ENCODE results near the gene BSN. TPM values are rescaled to one million over a fixed set of nuclear protein-coding genes. Genes with fewer than 3 reads are reported as not detected.

Gene BSN
- total and polyA plus RNA-seq, 2 donors, result 0.39 to 0.48 TPM

GRCh38 chr3:49618412-49618811 lies 64.1 kb downstream of the BSN start:
- no peak overlapping the region for H3K4me3 ChIP-seq (ENCODE audit: low read depth, low read length)
- no peaks in the 10 kb centered on the region for H3K36me3 ChIP-seq (ENCODE audit: insufficient read depth)
- no peak for DNase-seq (ENCODE audit: extremely low spot score)
- H3K27ac ChIP-seq (ENCODE audit: low read depth), result no peak overlapping the region
- H3K4me1 ChIP-seq (ENCODE audit: insufficient read depth), result no peaks in the 10 kb centered on the region
- whole genome bisulfite sequencing, result 39% methylated on average over 4 of the region's 4 CpGs

- H3K4me3 ChIP-seq (ENCODE audit: low read depth, low read length), result no peak overlapping the region
- DNase-seq (ENCODE audit: extremely low spot score), result no peak
- 77% methylated on average over 5 of the region's 5 CpGs for WGBS
- no peaks in the 10 kb centered on the region for H3K36me3 ChIP-seq (ENCODE audit: insufficient read depth)
- no peaks in the 10 kb centered on the region for H3K4me1 ChIP-seq (ENCODE audit: insufficient read depth)
- H3K27ac ChIP-seq (ENCODE audit: low read depth), result no peak overlapping the region
Observed at GRCh38 chr3:49619649-49620048, 65.4 kb downstream of the BSN start.

- no peak for DNase-seq (ENCODE audit: extremely low spot score)
- Histone ChIP-seq H3K36me3 (ENCODE audit: insufficient read depth) (no peaks in the 10 kb centered on the region), H3K4me3 (ENCODE audit: low read depth, low read length) (no peak overlapping the region), H3K4me1 (ENCODE audit: insufficient read depth) (no peaks in the 10 kb centered on the region), H3K27ac (ENCODE audit: low read depth) (no peak overlapping the region)
- 89% methylated on average over 8 of the region's 8 CpGs for WGBS
Observed at GRCh38 chr3:49620728-49621127, 66.5 kb downstream of the BSN start.

- H3K36me3 ChIP-seq (ENCODE audit: insufficient read depth), result no peaks in the 10 kb centered on the region
- H3K27ac ChIP-seq (ENCODE audit: low read depth), result no peak overlapping the region
- 63% methylated on average over 1 of the region's 1 CpG for WGBS
- H3K4me1 ChIP-seq (ENCODE audit: insufficient read depth), result no peaks in the 10 kb centered on the region
- no peak for DNase-seq (ENCODE audit: extremely low spot score)
- no peak overlapping the region for H3K4me3 ChIP-seq (ENCODE audit: low read depth, low read length)
Observed at GRCh38 chr3:49623071-49623470, 68.8 kb downstream of the BSN start.

GRCh38 chr3:49625071-49625470 lies 70.8 kb downstream of the BSN start:
- WGBS, result 94% methylated on average over 13 of the region's 13 CpGs
- no peaks in the 10 kb centered on the region for H3K4me1 ChIP-seq (ENCODE audit: insufficient read depth)
- DNase-seq (ENCODE audit: extremely low spot score), result no peak

GRCh38 chr3:49626101-49626581 lies 71.9 kb downstream of the BSN start:
- no peak for DNase-seq (ENCODE audit: extremely low spot score)
- 48% methylated on average over 8 of the region's 8 CpGs for WGBS
- no peak overlapping the region for H3K27ac ChIP-seq (ENCODE audit: low read depth)
- H3K4me1 ChIP-seq (ENCODE audit: insufficient read depth), result no peaks in the 10 kb centered on the region
- H3K4me3 ChIP-seq (ENCODE audit: low read depth, low read length), result no peak overlapping the region
- H3K36me3 ChIP-seq (ENCODE audit: insufficient read depth), result no peaks in the 10 kb centered on the region

More at GRCh38 chr3:49625071-49625470, 70.8 kb downstream of the BSN start:
- no peak overlapping the region for H3K4me3 ChIP-seq (ENCODE audit: low read depth, low read length)
- H3K36me3 ChIP-seq (ENCODE audit: insufficient read depth), result no peaks in the 10 kb centered on the region
- H3K27ac ChIP-seq (ENCODE audit: low read depth), result no peak overlapping the region

GRCh38 chr3:49626796-49627195 lies 72.5 kb downstream of the BSN start:
- 84% methylated on average over 1 of the region's 1 CpG for WGBS
- Histone ChIP-seq H3K4me3 (ENCODE audit: low read depth, low read length) (no peak overlapping the region), H3K4me1 (ENCODE audit: insufficient read depth) (no peaks in the 10 kb centered on the region), H3K27ac (ENCODE audit: low read depth) (no peak overlapping the region), H3K36me3 (ENCODE audit: insufficient read depth) (no peaks in the 10 kb centered on the region)
- no peak for DNase-seq (ENCODE audit: extremely low spot score)

GRCh38 chr3:49627634-49628033 lies 73.4 kb downstream of the BSN start:
- DNase-seq (ENCODE audit: extremely low spot score), result no peak
- 86% methylated on average over 5 of the region's 5 CpGs for WGBS
- no peak overlapping the region for H3K27ac ChIP-seq (ENCODE audit: low read depth)
- H3K36me3 ChIP-seq (ENCODE audit: insufficient read depth), result no peaks in the 10 kb centered on the region
- no peaks in the 10 kb centered on the region for H3K4me1 ChIP-seq (ENCODE audit: insufficient read depth)
- no peak overlapping the region for H3K4me3 ChIP-seq (ENCODE audit: low read depth, low read length)

GRCh38 chr3:49628249-49628648 lies 74.0 kb downstream of the BSN start:
- DNase-seq (ENCODE audit: extremely low spot score), result no peak
- Histone ChIP-seq H3K36me3 (ENCODE audit: insufficient read depth) (no peaks in the 10 kb centered on the region), H3K4me1 (ENCODE audit: insufficient read depth) (no peaks in the 10 kb centered on the region), H3K27ac (ENCODE audit: low read depth) (no peak overlapping the region), H3K4me3 (ENCODE audit: low read depth, low read length) (no peak overlapping the region)
- 85% methylated on average over 2 of the region's 2 CpGs for WGBS

GRCh38 chr3:49629451-49629850 lies 75.2 kb downstream of the BSN start:
- no peaks in the 10 kb centered on the region for H3K36me3 ChIP-seq (ENCODE audit: insufficient read depth)
- H3K4me1 ChIP-seq (ENCODE audit: insufficient read depth), result no peaks in the 10 kb centered on the region
- H3K27ac ChIP-seq (ENCODE audit: low read depth), result no peak overlapping the region
- 89% methylated on average over 4 of the region's 4 CpGs for WGBS
- DNase-seq (ENCODE audit: extremely low spot score), result no peak
- no peak overlapping the region for H3K4me3 ChIP-seq (ENCODE audit: low read depth, low read length)

GRCh38 chr3:49629866-49630265 lies 75.6 kb downstream of the BSN start:
- WGBS, result 72% methylated on average over 6 of the region's 6 CpGs
- no peak overlapping the region for H3K27ac ChIP-seq (ENCODE audit: low read depth)
- no peak for DNase-seq (ENCODE audit: extremely low spot score)
- H3K36me3 ChIP-seq (ENCODE audit: insufficient read depth), result no peaks in the 10 kb centered on the region
- H3K4me3 ChIP-seq (ENCODE audit: low read depth, low read length), result no peak overlapping the region
- H3K4me1 ChIP-seq (ENCODE audit: insufficient read depth), result no peaks in the 10 kb centered on the region

GRCh38 chr3:49630784-49631183 lies 76.5 kb downstream of the BSN start:
- WGBS, result 85% methylated on average over 1 of the region's 1 CpG
- Histone ChIP-seq H3K36me3 (ENCODE audit: insufficient read depth) (no peaks in the 10 kb centered on the region), H3K4me3 (ENCODE audit: low read depth, low read length) (no peak overlapping the region), H3K27ac (ENCODE audit: low read depth) (no peak overlapping the region), H3K4me1 (ENCODE audit: insufficient read depth) (no peaks in the 10 kb centered on the region)
- no peak for DNase-seq (ENCODE audit: extremely low spot score)

GRCh38 chr3:49634736-49635135 lies 80.5 kb downstream of the BSN start:
- DNase-seq (ENCODE audit: extremely low spot score), result no peak
- Histone ChIP-seq H3K4me3 (ENCODE audit: low read depth, low read length) (no peak overlapping the region), H3K27ac (ENCODE audit: low read depth) (no peak overlapping the region), H3K36me3 (ENCODE audit: insufficient read depth) (no peaks in the 10 kb centered on the region), H3K4me1 (ENCODE audit: insufficient read depth) (no peaks in the 10 kb centered on the region)
- 72% methylated on average over 3 of the region's 3 CpGs for WGBS

GRCh38 chr3:49636883-49637609 lies 82.8 kb downstream of the BSN start:
- Histone ChIP-seq H3K4me3 (ENCODE audit: low read depth, low read length) (no peak overlapping the region), H3K4me1 (ENCODE audit: insufficient read depth) (no peaks in the 10 kb centered on the region), H3K27ac (ENCODE audit: low read depth) (no peak overlapping the region), H3K36me3 (ENCODE audit: insufficient read depth) (no peaks in the 10 kb centered on the region)
- DNase-seq (ENCODE audit: extremely low spot score), result no peak
- 60% methylated on average over 7 of the region's 7 CpGs for WGBS

Data from urinary bladder (tissue), 4 donors.